Caco-2 (cell line): Measurements from ENCODE around the gene NTN1. TPM values are rescaled to one million over a fixed set of nuclear protein-coding genes. Genes with fewer than 3 reads are reported as not detected.

Experiments used
- BruUV-seq: library from RNA; stranded (reverse); fragments of 400-500 nt; replicated peaks from 2 replicates; lab custom pipeline; 2021; lab: Mats Ljungman, UMichigan
- CTCF ChIA-PET: fragments of 300-600 bp; sonication (Branson Sonifier 250); formaldehyde crosslinking; loops from one replicate; lab custom pipeline; 2022; ENCODE audit warnings: antibody characterized with exemption; lab: Charles Lee
- POLR2A ChIA-PET: fragments of 300-600 bp; sonication (Branson Sonifier 250); formaldehyde crosslinking; loops from one replicate; lab custom pipeline; 2022; ENCODE audit warnings: antibody characterized with exemption; lab: Charles Lee
- DNase-seq, 2 experiments: peaks; one replicate each; pipeline versions ENCODE4 v3.0.0 to v3.0.0-alpha.2; 2020 to 2022
- H3K27me3 ChIP-seq: replicated peaks from 2 replicates; pipeline ENCODE4 v1.6.0; 2011; ENCODE audit warnings: low read length; ENCODE audit not compliant: control insufficient read depth, insufficient read depth
- H3K36me3 ChIP-seq: 2 replicates; pipeline ENCODE4 v1.5.1; 2011; ENCODE audit warnings: low read length; ENCODE audit not compliant: control insufficient read depth, insufficient read depth
- H3K4me1 ChIP-seq: fragments of 250-450 bp; sonication (Bioruptor Pico); 2 replicates; pipeline ENCODE4 v1.5.1; 2020; ENCODE audit warnings: mild to moderate bottlenecking
- H3K4me3 ChIP-seq: 2 replicates; pipeline ENCODE4 v1.5.1; 2011; ENCODE audit warnings: low read depth, mild to moderate bottlenecking, control low read depth, low read length
- H3K9me3 ChIP-seq: fragments of 250-450 bp; sonication (Bioruptor Pico); 2 replicates; pipeline ENCODE4 v1.5.1; 2020; ENCODE audit warnings: mild to moderate bottlenecking, moderate library complexity
- H3K27ac Mint-ChIP-seq: one replicate; pipeline ENCODE4 v1.8.0; 2022; ENCODE audit warnings: mixed read lengths; ENCODE audit not compliant: unreplicated experiment
- H3K27me3 Mint-ChIP-seq: one replicate; pipeline ENCODE4 v1.8.0; 2022; ENCODE audit warnings: mixed read lengths; ENCODE audit not compliant: insufficient read depth, unreplicated experiment
- H3K36me3 Mint-ChIP-seq: one replicate; pipeline ENCODE4 v1.8.0; 2022; ENCODE audit warnings: mild to moderate bottlenecking, mixed read lengths; ENCODE audit not compliant: insufficient read depth, unreplicated experiment
- H3K4me1 Mint-ChIP-seq: one replicate; pipeline ENCODE4 v1.8.0; 2022; ENCODE audit warnings: low read depth, mixed read lengths; ENCODE audit not compliant: unreplicated experiment
- H3K4me3 Mint-ChIP-seq: one replicate; pipeline ENCODE4 v1.8.0; 2022; ENCODE audit warnings: mild to moderate bottlenecking, moderate library complexity, mixed read lengths; ENCODE audit not compliant: unreplicated experiment
- H3K9me3 Mint-ChIP-seq: one replicate; pipeline ENCODE4 v1.8.0; 2022; ENCODE audit warnings: mixed read lengths; ENCODE audit not compliant: unreplicated experiment
- intact Hi-C: fragments of 100-400 bp; cut with micrococcal nuclease; formaldehyde crosslinking; loops from one replicate; pipeline ENCODE4 v1.10.0; 2022; ENCODE audit not compliant: unreplicated experiment
- total RNA-seq: library from RNA; stranded (reverse); gene quantifications from 2 replicates; pipeline ENCODE4 v1.2.3, GENCODE V29; 2022
- TF ChIP-seq, protein P1 (sequence below), 2 experiments: fragments of 200-600 bp in 1 of 2; IDR thresholded peaks; 1 replicate in 1 of 2; 2 replicates in 1 of 2; pipeline versions ENCODE4 v1.5.1 to v1.8.0; 2011 to 2022; ENCODE audit warnings: antibody characterized with exemption in 1 of 2, control low read depth in 1 of 2, inconsistent platforms in 1 of 2, low read depth in 1 of 2, low read length in 1 of 2, mild to moderate bottlenecking in 1 of 2, moderate library complexity in 1 of 2; ENCODE audit not compliant: insufficient read depth in 1 of 2, severe bottlenecking in 1 of 2, unreplicated experiment in 1 of 2

Gene NTN1
- total RNA-seq, 1 experiment from 2014 or later = 0.88 TPM

DNA sequence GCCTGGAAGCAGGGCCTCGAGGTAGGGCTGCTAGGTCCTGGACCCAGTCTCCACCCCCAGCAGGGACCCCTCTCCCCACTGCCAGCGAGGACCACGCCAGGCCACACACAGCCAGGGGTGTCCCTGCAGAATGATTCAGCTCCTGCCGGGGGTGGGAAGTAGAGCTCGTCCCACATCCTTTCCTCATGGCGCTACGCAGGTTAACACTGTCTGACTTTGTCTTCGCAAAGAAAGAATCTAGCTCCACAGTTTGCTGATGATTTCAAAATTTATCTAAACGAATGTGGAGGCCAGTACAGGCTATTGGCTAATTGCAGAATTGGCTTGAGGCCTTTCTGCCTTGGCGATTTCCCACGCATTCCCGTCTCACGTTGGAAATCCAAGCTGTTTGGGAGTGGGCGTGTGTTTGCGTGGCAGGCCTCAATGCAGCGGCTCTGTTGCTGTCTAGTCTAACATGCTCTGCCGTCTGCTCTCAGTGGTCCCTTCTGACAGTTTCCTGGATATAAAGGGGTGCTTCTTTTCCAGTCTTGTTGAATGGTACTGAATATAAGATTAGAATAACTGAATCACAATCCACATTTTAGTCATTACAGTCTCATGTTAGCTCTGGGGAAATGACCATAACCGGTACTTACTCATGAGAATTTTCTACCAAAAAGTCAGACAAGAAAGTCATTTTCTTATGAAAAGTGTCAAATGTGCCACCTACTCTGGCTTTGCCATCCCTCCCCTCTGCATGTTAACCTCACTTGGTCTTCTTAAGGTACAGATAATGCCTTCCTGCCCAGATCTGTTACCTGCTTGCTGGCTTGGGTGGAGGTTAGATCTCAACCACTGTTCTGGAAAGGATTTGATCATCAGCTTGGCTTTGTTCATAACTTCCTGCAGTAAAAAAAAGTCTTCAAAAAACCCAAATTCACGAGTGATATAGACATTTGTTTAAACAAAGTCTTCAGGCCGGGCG lies 252.4 kb downstream of the NTN1 start:
- BruUV-seq = no TSS peak
- POLR2A ChIA-PET = no interaction called here
- no peaks in the 10 kb centered on the region for H3K9me3 ChIP-seq
- H3K4me1 Mint-ChIP-seq = no peaks in the 10 kb centered on the region
- H3K4me3 Mint-ChIP-seq = no peak overlapping the region
- no peaks in the 10 kb centered on the region for H3K27me3 Mint-ChIP-seq
- no peaks in the 10 kb centered on the region for H3K27me3 ChIP-seq
- CTCF ChIA-PET = no interaction called here
- H3K27ac Mint-ChIP-seq = no peak overlapping the region
- H3K36me3 ChIP-seq = no peaks in the 10 kb centered on the region
- no peak for DNase-seq
- no peaks in the 10 kb centered on the region for H3K36me3 Mint-ChIP-seq
- no peaks in the 10 kb centered on the region for H3K4me1 ChIP-seq
- no peaks in the 10 kb centered on the region for H3K9me3 Mint-ChIP-seq
- intact Hi-C loops = no loop called here
- H3K4me3 ChIP-seq = no peak overlapping the region
- TF ChIP-seq, protein P1, sequence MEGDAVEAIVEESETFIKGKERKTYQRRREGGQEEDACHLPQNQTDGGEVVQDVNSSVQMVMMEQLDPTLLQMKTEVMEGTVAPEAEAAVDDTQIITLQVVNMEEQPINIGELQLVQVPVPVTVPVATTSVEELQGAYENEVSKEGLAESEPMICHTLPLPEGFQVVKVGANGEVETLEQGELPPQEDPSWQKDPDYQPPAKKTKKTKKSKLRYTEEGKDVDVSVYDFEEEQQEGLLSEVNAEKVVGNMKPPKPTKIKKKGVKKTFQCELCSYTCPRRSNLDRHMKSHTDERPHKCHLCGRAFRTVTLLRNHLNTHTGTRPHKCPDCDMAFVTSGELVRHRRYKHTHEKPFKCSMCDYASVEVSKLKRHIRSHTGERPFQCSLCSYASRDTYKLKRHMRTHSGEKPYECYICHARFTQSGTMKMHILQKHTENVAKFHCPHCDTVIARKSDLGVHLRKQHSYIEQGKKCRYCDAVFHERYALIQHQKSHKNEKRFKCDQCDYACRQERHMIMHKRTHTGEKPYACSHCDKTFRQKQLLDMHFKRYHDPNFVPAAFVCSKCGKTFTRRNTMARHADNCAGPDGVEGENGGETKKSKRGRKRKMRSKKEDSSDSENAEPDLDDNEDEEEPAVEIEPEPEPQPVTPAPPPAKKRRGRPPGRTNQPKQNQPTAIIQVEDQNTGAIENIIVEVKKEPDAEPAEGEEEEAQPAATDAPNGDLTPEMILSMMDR (IDR thresholded peaks at IDR 0.05; ENCODE audit: insufficient read depth in 1 of 2, low read depth in 1 of 2, low read length in 1 of 2, severe bottlenecking in 1 of 2, unreplicated experiment in 1 of 2) = no peak

- no TSS peak for BruUV-seq
- H3K4me1 ChIP-seq = no peaks in the 10 kb centered on the region
- H3K4me3 ChIP-seq = no peak overlapping the region
- no peak overlapping the region for H3K27ac Mint-ChIP-seq
- intact Hi-C loops = no loop called here
- H3K4me3 Mint-ChIP-seq = no peak overlapping the region
- ChIA-PET POLR2A (no interaction called here), CTCF (no interaction called here)
- TF ChIP-seq, protein P1 (IDR thresholded peaks at IDR 0.05; ENCODE audit: insufficient read depth in 1 of 2, low read depth in 1 of 2, low read length in 1 of 2, severe bottlenecking in 1 of 2, unreplicated experiment in 1 of 2) = no peak
- no peaks in the 10 kb centered on the region for H3K9me3 ChIP-seq
- no peak for DNase-seq
- no peaks in the 10 kb centered on the region for H3K36me3 ChIP-seq
- H3K9me3 Mint-ChIP-seq = no peaks in the 10 kb centered on the region
- no peaks in the 10 kb centered on the region for H3K36me3 Mint-ChIP-seq
- no peaks in the 10 kb centered on the region for H3K27me3 Mint-ChIP-seq
- no peaks in the 10 kb centered on the region for H3K27me3 ChIP-seq
- H3K4me1 Mint-ChIP-seq = no peaks in the 10 kb centered on the region
Measured at GRCh38 chr17:9274973-9275372, 253.7 kb downstream of the NTN1 start.

DNA sequence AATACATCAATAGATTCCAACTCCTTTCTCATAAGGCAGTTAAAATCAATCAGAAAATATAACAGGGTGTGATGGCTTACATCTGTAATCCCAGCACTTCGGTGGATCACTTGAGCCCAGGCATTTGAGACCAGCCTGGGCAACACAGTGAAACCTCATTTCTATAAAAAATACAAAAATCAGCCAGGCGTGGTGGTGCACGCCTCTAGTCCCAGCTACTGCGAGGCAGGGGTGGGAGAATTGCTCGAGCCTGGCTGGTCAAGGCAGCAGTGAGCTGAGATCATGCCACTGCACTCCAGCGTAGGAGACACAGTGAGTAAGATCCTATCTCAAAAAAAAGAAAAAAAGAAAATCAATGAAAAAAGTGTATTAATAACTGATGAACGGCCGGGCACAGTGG lies 258.6 kb downstream of the NTN1 start:
- no peak for DNase-seq
- no peak overlapping the region for H3K4me3 ChIP-seq
- Mint-ChIP-seq H3K4me3 (no peak overlapping the region), H3K27me3 (no peaks in the 10 kb centered on the region), H3K9me3 (no peaks in the 10 kb centered on the region), H3K36me3 (no peaks in the 10 kb centered on the region), H3K27ac (no peak overlapping the region), H3K4me1 (no peaks in the 10 kb centered on the region)
- no peaks in the 10 kb centered on the region for H3K9me3 ChIP-seq
- POLR2A ChIA-PET = no interaction called here
- CTCF ChIA-PET = no interaction called here
- no peaks in the 10 kb centered on the region for H3K4me1 ChIP-seq
- H3K27me3 ChIP-seq = no peaks in the 10 kb centered on the region
- intact Hi-C loops = no loop called here
- no peaks in the 10 kb centered on the region for H3K36me3 ChIP-seq
- no TSS peak for BruUV-seq
- TF ChIP-seq, protein P1 (IDR thresholded peaks at IDR 0.05; ENCODE audit: insufficient read depth in 1 of 2, low read depth in 1 of 2, low read length in 1 of 2, severe bottlenecking in 1 of 2, unreplicated experiment in 1 of 2) = no peak
